Endothelial cell of umbilical vein (primary cell): Measurements from ENCODE around the gene CDCP1. TPM values are rescaled to one million over a fixed set of nuclear protein-coding genes. Genes with fewer than 3 reads are reported as not detected.

Experiments
- BruUV-seq: library from RNA; stranded (reverse); fragments of 400-500 nt; replicated peaks from 2 replicates; lab custom pipeline; 2021; lab: Mats Ljungman, UMichigan
- CTCF ChIA-PET: fragments of 300-600, 350-600 bp; sonication (Branson Sonifier 250); formaldehyde crosslinking; loops from one replicate; lab custom pipeline; 2021; ENCODE audit warnings: antibody characterized with exemption, inconsistent platforms; lab: Charles Lee
- POLR2A ChIA-PET: fragments of 300-600, 350-600 bp; sonication (Branson Sonifier 250); formaldehyde crosslinking; loops from one replicate; lab custom pipeline; 2021; ENCODE audit warnings: antibody characterized with exemption, inconsistent platforms; lab: Charles Lee
- DNase-seq: peaks from one replicate; pipeline ENCODE4 v3.0.0-alpha.2; 2011; ENCODE audit warnings: low read depth, low spot score
- FAIRE-seq: peaks from 2 replicates; lab custom pipeline; 2011; peaks lifted over from hg19 to GRCh38; lab: Jason Lieb, UNC
- H2AFZ ChIP-seq: 2 replicates; pipeline ENCODE4 v1.6.0; 2012; ENCODE audit warnings: low read depth, low read length, control low read depth, inconsistent platforms
- H3K27ac ChIP-seq: 2 replicates; pipeline ENCODE4 v1.5.1; 2011; ENCODE audit warnings: low read depth, mild to moderate bottlenecking, control low read depth, low read length, moderate library complexity; ENCODE audit not compliant: insufficient read depth
- H3K27me3 ChIP-seq, 2 experiments: 2 replicates each; pipeline versions ENCODE4 v1.6.0 to v1.6.1; 2011; ENCODE audit warnings: low read length in 2 of 2, mixed read lengths in 1 of 2; ENCODE audit not compliant: control insufficient read depth in 2 of 2, insufficient read depth in 2 of 2
- H3K36me3 ChIP-seq, 2 experiments: 2 replicates in 1 of 2; 3 replicates in 1 of 2; pipeline ENCODE4 v1.5.1; 2011; ENCODE audit warnings: low read length in 2 of 2, mild to moderate bottlenecking in 1 of 2, moderate library complexity in 1 of 2; ENCODE audit not compliant: control insufficient read depth in 2 of 2, insufficient read depth in 2 of 2; ENCODE audit errors: extremely low read depth in 1 of 2
- H3K4me1 ChIP-seq: 3 replicates; pipeline ENCODE4 v1.5.1; 2011; ENCODE audit warnings: mild to moderate bottlenecking, low read length; ENCODE audit not compliant: control insufficient read depth, insufficient read depth; ENCODE audit errors: extremely low read depth
- H3K4me2 ChIP-seq: 2 replicates; pipeline ENCODE4 v1.6.1; 2011; ENCODE audit warnings: low read length, control low read depth, mixed read lengths; ENCODE audit not compliant: insufficient read depth
- H3K4me3 ChIP-seq, 3 experiments: fragments of 200-600 bp in 1 of 3; sonication (generic), shearing (Covaris generic) in 1 of 3; replicated peaks in 1 of 3; 2 replicates each; pipeline ENCODE4 v1.5.1; 2011 to 2016; ENCODE audit warnings: control low read depth in 3 of 3, low read length in 3 of 3, mild to moderate bottlenecking in 2 of 3, inconsistent platforms in 1 of 3, low read depth in 1 of 3, moderate library complexity in 1 of 3; ENCODE audit not compliant: insufficient read depth in 1 of 3
- H3K79me2 ChIP-seq: 2 replicates; pipeline ENCODE4 v1.6.0; 2012; ENCODE audit warnings: low read length, inconsistent platforms; ENCODE audit not compliant: control insufficient read depth, insufficient read depth
- H3K9ac ChIP-seq: replicated peaks from 2 replicates; pipeline ENCODE3; 2011; ENCODE audit warnings: low read length, control low read depth; ENCODE audit not compliant: insufficient read depth; ENCODE audit errors: extremely low read depth
- H3K9me1 ChIP-seq: replicated peaks from 3 replicates; pipeline ENCODE4 v1.6.0; 2011; ENCODE audit warnings: mild to moderate bottlenecking, low read length; ENCODE audit not compliant: control insufficient read depth, insufficient read depth; ENCODE audit errors: extremely low read depth
- H3K9me3 ChIP-seq: replicated peaks from 2 replicates; pipeline ENCODE4 v1.5.1; 2012; ENCODE audit warnings: low read length, inconsistent platforms; ENCODE audit not compliant: control insufficient read depth, insufficient read depth
- H4K20me1 ChIP-seq: replicated peaks from 2 replicates; pipeline ENCODE3; 2011; ENCODE audit warnings: mild to moderate bottlenecking, low read length; ENCODE audit not compliant: control insufficient read depth, insufficient read depth; ENCODE audit errors: extremely low read depth
- EZH2 ChIP-seq: IDR thresholded peaks from 2 replicates; pipeline ENCODE4 v1.6.1; 2012; ENCODE audit warnings: borderline replicate concordance, low read depth, mild to moderate bottlenecking, moderate library complexity, low read length, inconsistent platforms; ENCODE audit not compliant: severe bottlenecking
- FOS ChIP-seq: IDR thresholded peaks from 2 replicates; pipeline ENCODE4 v1.6.1; 2011; ENCODE audit warnings: mild to moderate bottlenecking, low read length, moderate library complexity, borderline replicate concordance; ENCODE audit not compliant: insufficient read depth
- GATA2 ChIP-seq: IDR thresholded peaks from 2 replicates; pipeline ENCODE4 v1.7.0; 2011; ENCODE audit warnings: low read depth, mild to moderate bottlenecking, moderate library complexity, mixed read lengths, low read length; ENCODE audit not compliant: insufficient read length, insufficient read depth
- JUN ChIP-seq: IDR thresholded peaks from 2 replicates; pipeline ENCODE4 v1.6.1; 2011; ENCODE audit warnings: borderline replicate concordance, low read depth; ENCODE audit not compliant: insufficient read length, insufficient read depth
- MYC ChIP-seq: IDR thresholded peaks from one replicate; pipeline ENCODE4 v1.6.1; 2011; ENCODE audit warnings: mild to moderate bottlenecking, low read depth, low read length
- POLR2A ChIP-seq: IDR thresholded peaks from 2 replicates; pipeline ENCODE4 v1.6.1; 2012; ENCODE audit warnings: low read depth, mild to moderate bottlenecking, control low read depth, low read length
- POLR2AphosphoS5 ChIP-seq: IDR thresholded peaks from 2 replicates; pipeline ENCODE4 v1.6.1; 2012; ENCODE audit warnings: low read depth, mild to moderate bottlenecking, control low read depth, low read length, moderate library complexity; ENCODE audit not compliant: insufficient read depth
- dilution Hi-C: fragments of 300-500 bp; cut with MboI; formaldehyde crosslinking; loops from one replicate; pipeline ENCODE4 v1.15.0; 2019; ENCODE audit warnings: low sequenced_read_pairs; ENCODE audit not compliant: extremely low pct_ligation_motif_present
- intact Hi-C: fragments of 100-400 bp; cut with micrococcal nuclease; formaldehyde crosslinking; loops from one replicate; pipeline ENCODE4 v1.10.0; 2022
- polyA plus RNA-seq, 4 experiments: library from polyadenylated mRNA; depleted of rRNA in 3 of 4; stranded (reverse) in 3 of 4; unstranded in 1 of 4; fragments of >200 nt; gene quantifications; 2 replicates each; pipeline versions ENCODE4 v1.2.1 to v1.2.3, GENCODE V29; 2011 to 2012; ENCODE audit warnings: missing spikeins in 1 of 4
- total RNA-seq: library from RNA; stranded (reverse); gene quantifications from 2 replicates; pipeline ENCODE4 v1.2.3, GENCODE V29; 2021
- TF ChIP-seq, protein P1 (sequence below), 2 donors: IDR thresholded peaks; 1 replicate in 1 of 2; 2 replicates in 1 of 2; pipeline ENCODE4 v1.5.1; 2011; ENCODE audit warnings: low read length in 2 of 2, mild to moderate bottlenecking in 2 of 2, moderate library complexity in 2 of 2, control low read depth in 1 of 2, inconsistent platforms in 1 of 2, low read depth in 1 of 2; ENCODE audit not compliant: insufficient read depth in 1 of 2; ENCODE audit errors: extremely low read depth in 1 of 2
- TF ChIP-seq, protein P2 (sequence below): IDR thresholded peaks from 2 replicates; pipeline ENCODE4 v1.6.1; 2011; ENCODE audit not compliant: insufficient read depth, insufficient read length

CDCP1 gene
- total and polyA plus RNA-seq, 2 donors (not counting 3 experiments of a cell fraction or from before 2014, with no cell fraction given): 0.01 to 0.22 TPM

DNA sequence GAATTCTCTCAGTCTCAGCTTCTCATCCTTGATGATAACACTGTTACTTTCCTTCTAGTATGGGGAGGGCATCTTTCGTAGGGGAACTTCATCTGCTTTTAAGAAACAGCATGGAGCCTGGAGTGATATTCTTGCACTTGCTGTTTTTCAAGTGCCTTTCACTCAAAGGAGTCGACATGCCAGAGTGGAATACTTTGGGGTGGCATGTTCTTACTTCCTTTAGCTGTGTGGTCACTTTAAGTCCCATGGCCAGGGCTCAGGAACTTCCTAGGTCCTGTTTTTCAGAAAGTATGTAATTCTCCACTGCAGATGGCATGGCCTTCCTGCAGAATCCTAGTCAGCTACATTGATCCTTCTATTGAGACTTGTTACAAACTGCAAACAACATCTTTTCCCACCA lies 28.1 kb upstream of the CDCP1 start:
- Histone ChIP-seq H3K9me1 (no peaks in the 10 kb centered on the region), H3K4me2 (no peak overlapping the region), H3K4me1 (no peaks in the 10 kb centered on the region), H3K9ac (no peak overlapping the region), H3K27me3 (no peaks in the 10 kb centered on the region), H3K79me2 (no peaks in the 10 kb centered on the region), H4K20me1 (no peaks in the 10 kb centered on the region), H2AFZ (no peak overlapping the region), H3K4me3 (no peak overlapping the region), H3K27ac (no peak overlapping the region), H3K9me3 (no peaks in the 10 kb centered on the region), H3K36me3 (no peaks in the 10 kb centered on the region)
- TF ChIP-seq POLR2AphosphoS5: no peak
- no peak for TF ChIP-seq GATA2
- no peak for TF ChIP-seq FOS
- no peak for TF ChIP-seq MYC
- TF ChIP-seq, protein P1, sequence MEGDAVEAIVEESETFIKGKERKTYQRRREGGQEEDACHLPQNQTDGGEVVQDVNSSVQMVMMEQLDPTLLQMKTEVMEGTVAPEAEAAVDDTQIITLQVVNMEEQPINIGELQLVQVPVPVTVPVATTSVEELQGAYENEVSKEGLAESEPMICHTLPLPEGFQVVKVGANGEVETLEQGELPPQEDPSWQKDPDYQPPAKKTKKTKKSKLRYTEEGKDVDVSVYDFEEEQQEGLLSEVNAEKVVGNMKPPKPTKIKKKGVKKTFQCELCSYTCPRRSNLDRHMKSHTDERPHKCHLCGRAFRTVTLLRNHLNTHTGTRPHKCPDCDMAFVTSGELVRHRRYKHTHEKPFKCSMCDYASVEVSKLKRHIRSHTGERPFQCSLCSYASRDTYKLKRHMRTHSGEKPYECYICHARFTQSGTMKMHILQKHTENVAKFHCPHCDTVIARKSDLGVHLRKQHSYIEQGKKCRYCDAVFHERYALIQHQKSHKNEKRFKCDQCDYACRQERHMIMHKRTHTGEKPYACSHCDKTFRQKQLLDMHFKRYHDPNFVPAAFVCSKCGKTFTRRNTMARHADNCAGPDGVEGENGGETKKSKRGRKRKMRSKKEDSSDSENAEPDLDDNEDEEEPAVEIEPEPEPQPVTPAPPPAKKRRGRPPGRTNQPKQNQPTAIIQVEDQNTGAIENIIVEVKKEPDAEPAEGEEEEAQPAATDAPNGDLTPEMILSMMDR (IDR thresholded peaks at IDR 0.05; ENCODE audit: extremely low read depth in 1 of 2, insufficient read depth in 1 of 2, low read depth in 1 of 2, low read length in 2 of 2): no peak
- no peak for TF ChIP-seq EZH2
- no peak for TF ChIP-seq JUN
- no peak for TF ChIP-seq POLR2A
- TF ChIP-seq, protein P2, sequence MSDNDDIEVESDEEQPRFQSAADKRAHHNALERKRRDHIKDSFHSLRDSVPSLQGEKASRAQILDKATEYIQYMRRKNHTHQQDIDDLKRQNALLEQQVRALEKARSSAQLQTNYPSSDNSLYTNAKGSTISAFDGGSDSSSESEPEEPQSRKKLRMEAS: no peak
- intact Hi-C loops (no loop called here), dilution Hi-C loops (no loop called here)
- ChIA-PET CTCF (interaction anchor here (0.6 kb wide), 1 partner anchor 36 kb away, joined by 3 read pairs; no protein-coding TSS in a partner anchor), POLR2A (no interaction called here)
- no peak for DNase-seq
- BruUV-seq: no TSS peak
- FAIRE-seq: no peak
